Prostate gland (tissue), 2 donors: Measurements from ENCODE around the gene ZMYND19.

Experiments used
- POLR2A ChIP-seq: fragments of 450-650 bp; IDR thresholded peaks from one replicate; pipeline ENCODE4 v1.6.1; 2016; ENCODE audit warnings: antibody characterized with exemption, mild to moderate bottlenecking
- TF ChIP-seq, protein P1 (sequence below), 4 experiments: fragments of 200-600 bp in 2 of 4; fragments of 450-650 bp in 2 of 4; sonication (generic) in 2 of 4; IDR thresholded peaks; 1 replicate in 3 of 4; 2 replicates in 1 of 4; pipeline ENCODE4 v1.5.1; 2016 to 2019; ENCODE audit warnings: antibody characterized with exemption in 4 of 4, mild to moderate bottlenecking in 2 of 4, moderate library complexity in 2 of 4

DNA sequence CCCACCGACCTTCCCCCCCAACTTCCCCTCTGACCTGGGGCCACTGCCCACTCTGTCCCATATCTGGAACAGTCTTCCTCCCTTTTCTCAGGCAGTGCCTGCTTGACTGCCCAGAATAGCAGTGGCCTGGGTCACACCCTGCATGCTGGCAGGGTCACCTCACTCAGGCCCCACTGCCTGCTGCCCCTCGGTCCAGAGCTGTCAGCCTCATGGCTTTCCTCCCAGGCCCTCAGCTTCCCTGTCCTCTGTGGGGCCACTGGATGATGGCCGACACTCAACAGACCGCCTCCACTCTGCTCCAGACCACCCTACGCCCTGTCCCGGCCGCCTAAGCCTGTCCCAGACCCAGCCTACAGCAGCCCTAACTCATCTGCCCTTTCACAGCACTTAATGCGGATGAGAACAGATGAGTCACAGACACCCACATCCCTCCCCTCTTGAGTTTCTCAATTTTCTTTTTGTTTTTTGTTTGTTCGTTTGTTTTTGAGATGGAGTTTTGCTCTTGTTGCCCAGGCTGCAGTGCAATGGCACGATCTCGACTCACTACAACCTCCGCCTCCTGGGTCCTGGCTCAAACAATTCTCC is 46.0 kb downstream of the ZMYND19 start:
- TF ChIP-seq, protein P1, sequence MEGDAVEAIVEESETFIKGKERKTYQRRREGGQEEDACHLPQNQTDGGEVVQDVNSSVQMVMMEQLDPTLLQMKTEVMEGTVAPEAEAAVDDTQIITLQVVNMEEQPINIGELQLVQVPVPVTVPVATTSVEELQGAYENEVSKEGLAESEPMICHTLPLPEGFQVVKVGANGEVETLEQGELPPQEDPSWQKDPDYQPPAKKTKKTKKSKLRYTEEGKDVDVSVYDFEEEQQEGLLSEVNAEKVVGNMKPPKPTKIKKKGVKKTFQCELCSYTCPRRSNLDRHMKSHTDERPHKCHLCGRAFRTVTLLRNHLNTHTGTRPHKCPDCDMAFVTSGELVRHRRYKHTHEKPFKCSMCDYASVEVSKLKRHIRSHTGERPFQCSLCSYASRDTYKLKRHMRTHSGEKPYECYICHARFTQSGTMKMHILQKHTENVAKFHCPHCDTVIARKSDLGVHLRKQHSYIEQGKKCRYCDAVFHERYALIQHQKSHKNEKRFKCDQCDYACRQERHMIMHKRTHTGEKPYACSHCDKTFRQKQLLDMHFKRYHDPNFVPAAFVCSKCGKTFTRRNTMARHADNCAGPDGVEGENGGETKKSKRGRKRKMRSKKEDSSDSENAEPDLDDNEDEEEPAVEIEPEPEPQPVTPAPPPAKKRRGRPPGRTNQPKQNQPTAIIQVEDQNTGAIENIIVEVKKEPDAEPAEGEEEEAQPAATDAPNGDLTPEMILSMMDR (IDR thresholded peaks at IDR 0.05): no peak
- TF ChIP-seq POLR2A: no peak
